ENCODE results near the gene FLNB. TPM values are rescaled to one million over a fixed set of nuclear protein-coding genes. Genes with fewer than 3 reads are reported as not detected.

Gene FLNB
- total RNA-seq, 2 donors from 2014 or later: 104 to 121 TPM

GRCh38 chr3:58209933-58210332 is 201.7 kb downstream of the FLNB start:
- 70 to 81% methylated on average over 3 of the region's 3 CpGs for WGBS, 2 donors
- Histone ChIP-seq H3K4me1 (peaks cover 10% of the 10 kb centered on the region), H3K27me3 (no peaks in the 10 kb centered on the region), H3K4me3 (no peak overlapping the region), H3K9me3 (no peaks in the 10 kb centered on the region), H3K27ac (no peak overlapping the region), H3K36me3 (replicated peaks in 1 of 2; ENCODE audit: insufficient read depth in 1 of 2, low read depth in 2 of 2) (no peaks in the 10 kb centered on the region)
- TF ChIP-seq POLR2A (IDR thresholded peaks at IDR 0.05): no peak
- no peak for TF ChIP-seq CTCF (IDR thresholded peaks at IDR 0.05)
- DNase-seq: no peak
- ATAC-seq: no peak
- intact Hi-C loops (cut with DNase I): no loop called here

- ATAC-seq: no peak
- 79 to 81% methylated on average over 9 to 14 of the region's 14 CpGs for WGBS, 2 donors
- H3K9me3 ChIP-seq: no peaks in the 10 kb centered on the region
- no peaks in the 10 kb centered on the region for H3K27me3 ChIP-seq
- H3K4me1 ChIP-seq: peaks cover 7% of the 10 kb centered on the region
- TF ChIP-seq CTCF (IDR thresholded peaks at IDR 0.05) (no peak), POLR2A (IDR thresholded peaks at IDR 0.05) (no peak)
- no peak within 1 kb of the TSS for H3K4me3 ChIP-seq
- intact Hi-C loops (cut with DNase I): no loop called here
- H3K27ac ChIP-seq: no peak within 1 kb of the TSS
- DNase-seq: no peak
- H3K36me3 ChIP-seq (replicated peaks in 1 of 2; ENCODE audit: insufficient read depth in 1 of 2, low read depth in 2 of 2): no peaks in the 10 kb centered on the region
Measured at GRCh38 chr3:58210761-58211460, 202.7 kb downstream of the FLNB start, which contains the start of gene DNASE1L3. DNASE1L3 (minus strand) TSS chr3:58210972; CDS start chr3:58210906, 66 bp downstream.

GRCh38 chr3:58214484-58215316 is 206.5 kb downstream of the FLNB start:
- Histone ChIP-seq H3K27ac (no peak overlapping the region), H3K36me3 (replicated peaks in 1 of 2; ENCODE audit: insufficient read depth in 1 of 2, low read depth in 2 of 2) (no peaks in the 10 kb centered on the region), H3K4me3 (no peak overlapping the region), H3K4me1 (peaks cover 9% of the 10 kb centered on the region), H3K27me3 (no peaks in the 10 kb centered on the region), H3K9me3 (no peaks in the 10 kb centered on the region)
- TF ChIP-seq POLR2A (IDR thresholded peaks at IDR 0.05) (no peak), CTCF (IDR thresholded peaks at IDR 0.05) (no peak)
- DNase-seq (peak in 1 of 4 donors; percentile 19), ATAC-seq (no peak)
- 55 to 59% methylated on average over 7 of the region's 7 CpGs for WGBS, 2 donors
- intact Hi-C loops (cut with DNase I): no loop called here

- TF ChIP-seq POLR2A (IDR thresholded peaks at IDR 0.05) (no peak), CTCF (IDR thresholded peaks at IDR 0.05) (no peak)
- 77 to 85% methylated on average over 10 of the region's 10 CpGs for WGBS, 2 donors
- ATAC-seq (no peak), DNase-seq (no peak)
- no peaks in the 10 kb centered on the region for H3K36me3 ChIP-seq (replicated peaks in 1 of 2; ENCODE audit: insufficient read depth in 1 of 2, low read depth in 2 of 2)
- no peak overlapping the region for H3K27ac ChIP-seq
- intact Hi-C loops (cut with DNase I): no loop called here
- no peaks in the 10 kb centered on the region for H3K9me3 ChIP-seq
- H3K4me3 ChIP-seq: no peak overlapping the region
- H3K4me1 ChIP-seq: peaks cover 9% of the 10 kb centered on the region
- H3K27me3 ChIP-seq: peaks cover 0 to 2% of the 10 kb centered on the region in 2 donors
Measured at GRCh38 chr3:58215317-58216025, 207.2 kb downstream of the FLNB start.
